LHCN-M2 (cell line): ENCODE measurements around the gene DCUN1D3. TPM values are rescaled to one million over a fixed set of nuclear protein-coding genes. Genes with fewer than 3 reads are reported as not detected.

Experiments
- DNase-seq: peaks from one replicate; pipeline ENCODE4 v3.0.0-alpha.2; 2012; ENCODE audit warnings: low read depth
- total RNA-seq: library from RNA; depleted of rRNA; stranded (reverse); fragments of >200 nt; gene quantifications from 2 replicates; pipeline ENCODE4 v1.2.3, GENCODE V29; 2014

The DCUN1D3 gene
- total RNA-seq, 1 experiment from 2014 or later, result 30.0 TPM

DNA sequence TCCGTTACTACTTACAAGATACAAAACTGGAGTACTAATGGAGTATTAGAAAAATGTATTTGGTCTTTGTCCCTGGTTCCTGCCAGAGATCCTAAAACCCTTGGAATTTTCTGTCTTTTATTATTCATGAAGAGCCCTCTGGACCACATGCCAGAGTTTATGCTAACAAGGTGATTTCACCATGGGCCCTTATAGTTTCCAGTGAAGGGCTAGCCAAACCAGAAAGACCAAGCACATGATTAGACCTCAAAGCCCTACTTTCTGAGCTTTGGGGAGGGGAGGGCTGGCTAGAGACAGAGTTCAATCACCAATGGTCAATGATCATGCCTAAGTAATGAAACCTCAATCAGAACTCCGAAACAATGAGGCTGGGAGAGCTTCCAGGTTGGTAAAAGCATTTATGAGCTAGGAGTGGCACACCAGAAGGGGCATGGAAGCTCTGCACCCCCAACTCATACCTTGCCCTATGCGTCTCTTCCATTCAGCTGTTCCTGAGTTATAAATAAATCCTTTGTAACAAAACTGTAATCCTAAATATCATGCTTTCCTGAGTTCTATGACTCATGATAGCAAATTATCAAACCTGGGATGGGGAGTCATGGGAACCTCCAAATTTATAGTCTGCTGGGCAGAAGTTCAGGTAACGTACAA, 10.4 kb downstream of the DCUN1D3 start:
- DNase-seq, result no peak

DNA sequence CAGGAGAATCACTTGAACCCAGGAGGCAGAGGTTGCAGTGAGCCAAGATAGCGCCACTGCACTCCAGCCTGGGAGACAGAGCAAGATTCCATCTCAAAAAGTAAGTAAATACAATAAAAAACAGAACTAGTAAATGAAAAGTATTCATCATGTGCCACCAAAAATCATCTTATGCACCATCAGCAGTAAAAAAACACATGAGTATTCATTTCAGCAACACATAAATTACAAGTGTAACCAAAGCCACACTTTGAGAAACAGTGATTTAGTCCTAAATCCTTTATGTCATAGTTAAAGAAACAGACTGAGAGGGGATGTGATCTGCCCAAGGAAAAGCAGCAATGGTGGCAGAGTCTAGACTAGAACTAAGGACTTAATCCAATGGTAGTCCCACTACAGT, 13.0 kb downstream of the DCUN1D3 start:
- DNase-seq, result no peak

DNA sequence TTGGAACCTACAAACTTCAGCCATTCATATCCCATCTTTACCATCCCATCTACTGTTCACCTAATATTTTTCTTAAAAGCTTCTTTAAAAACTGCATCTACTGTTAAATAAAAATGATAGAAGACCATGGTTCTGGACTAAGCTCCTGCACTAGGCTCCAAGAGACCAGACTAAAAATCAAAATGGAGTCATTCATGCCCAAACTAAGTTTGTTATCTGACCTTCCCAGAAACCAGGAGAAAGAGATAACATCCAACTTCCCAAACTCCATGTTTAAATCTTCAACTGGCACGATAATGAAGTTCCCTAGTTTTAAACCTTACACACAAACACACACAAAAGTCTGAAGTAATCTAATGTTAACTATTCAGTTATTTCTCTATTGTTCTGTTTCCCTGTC, 13.8 kb downstream of the DCUN1D3 start:
- no peak for DNase-seq

DNA sequence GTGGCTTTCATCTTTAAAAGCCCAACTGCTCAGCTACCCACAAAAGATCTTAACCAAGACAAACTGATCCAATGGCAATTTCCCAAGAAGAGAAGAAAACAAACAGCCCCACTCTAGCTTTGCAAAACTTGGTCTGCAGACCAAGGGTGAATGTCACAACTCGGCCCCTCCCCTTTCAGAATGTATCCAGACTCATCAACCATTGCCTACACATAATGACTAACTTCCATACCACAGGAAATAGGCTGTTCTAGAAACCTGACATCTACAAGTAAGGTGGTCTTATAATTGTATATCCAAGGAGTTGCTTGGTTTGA, 16.0 kb downstream of the DCUN1D3 start:
- DNase-seq, result peak; percentile 62

DNA sequence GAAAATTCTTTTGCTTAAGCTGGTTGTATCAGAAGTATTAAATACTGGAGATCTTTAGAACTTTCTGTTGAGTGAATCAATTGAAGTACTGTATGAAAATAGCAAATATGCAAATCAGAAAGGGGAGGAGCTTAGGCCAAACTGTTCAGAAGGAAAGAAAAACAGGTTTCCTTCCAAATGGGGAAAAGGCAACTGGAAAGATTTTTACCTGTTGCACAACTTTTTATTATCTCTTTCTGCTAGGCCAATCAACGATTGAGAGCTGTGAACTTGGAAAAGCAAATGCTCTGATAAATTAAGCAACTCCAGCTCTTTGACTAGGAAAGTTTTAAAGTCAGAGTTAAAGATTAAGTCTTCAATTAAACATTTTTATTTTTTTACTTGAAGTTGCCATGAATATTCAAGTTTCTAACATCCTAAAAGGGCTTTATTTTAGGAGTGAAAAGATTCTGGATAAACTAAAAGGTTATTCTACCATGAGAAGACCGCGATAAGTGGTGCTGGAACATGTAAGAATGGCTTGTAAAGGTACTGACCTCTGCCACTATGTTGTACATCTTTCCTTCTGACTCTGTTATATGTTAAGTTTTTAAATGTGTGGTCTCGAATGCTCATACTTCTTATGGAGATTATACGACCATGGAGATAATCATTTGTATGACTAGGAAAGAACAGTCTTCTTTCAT, 16.5 kb downstream of the DCUN1D3 start:
- DNase-seq, result no peak

DNA sequence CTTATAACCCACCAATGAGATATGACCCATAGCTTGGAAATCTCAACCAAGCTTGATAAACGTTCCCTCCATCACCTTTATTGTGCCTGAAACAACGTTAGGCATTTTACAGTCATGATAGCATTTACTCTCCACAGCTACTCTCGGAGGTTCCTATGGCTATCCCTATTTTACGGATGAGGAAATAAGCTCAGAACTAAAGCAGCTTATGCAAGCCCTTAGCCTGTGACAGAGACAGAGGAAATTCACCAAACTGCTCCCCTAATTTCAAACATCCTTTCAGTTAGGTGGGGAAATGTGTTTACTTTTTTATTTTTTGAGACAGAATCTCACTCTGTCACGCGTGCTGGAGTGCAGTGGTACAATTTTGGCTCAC, 18.7 kb downstream of the DCUN1D3 start:
- no peak for DNase-seq

DNA sequence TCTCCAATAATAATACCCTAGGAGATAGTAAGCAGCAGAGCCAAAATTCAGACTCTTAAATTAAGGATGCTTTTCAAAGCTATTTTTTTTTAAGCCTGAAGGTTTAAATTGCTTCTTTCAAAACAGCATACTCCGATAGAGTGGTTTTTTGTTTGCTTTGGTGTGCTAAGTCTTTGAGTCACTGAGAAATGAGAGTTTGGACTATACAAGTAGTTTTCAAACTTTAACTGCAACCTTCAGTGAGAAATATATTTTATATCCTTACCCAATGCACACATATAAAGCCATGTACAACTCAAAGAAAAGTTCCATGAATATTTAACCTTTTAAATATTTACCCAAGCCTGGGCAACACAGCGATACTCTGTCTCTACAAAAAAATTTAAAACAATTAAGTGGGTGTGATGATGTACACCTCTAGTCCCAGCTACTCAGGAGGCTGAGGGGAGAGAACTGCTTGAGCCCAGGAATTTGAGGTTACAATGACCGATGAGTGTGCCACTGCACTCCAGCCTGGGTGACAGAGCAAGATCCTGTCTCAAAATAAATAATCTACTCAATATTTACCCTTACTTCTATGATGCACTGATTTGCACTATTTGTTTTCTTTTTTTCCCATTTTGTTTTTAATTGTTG, 19.2 kb downstream of the DCUN1D3 start:
- no peak for DNase-seq

DNA sequence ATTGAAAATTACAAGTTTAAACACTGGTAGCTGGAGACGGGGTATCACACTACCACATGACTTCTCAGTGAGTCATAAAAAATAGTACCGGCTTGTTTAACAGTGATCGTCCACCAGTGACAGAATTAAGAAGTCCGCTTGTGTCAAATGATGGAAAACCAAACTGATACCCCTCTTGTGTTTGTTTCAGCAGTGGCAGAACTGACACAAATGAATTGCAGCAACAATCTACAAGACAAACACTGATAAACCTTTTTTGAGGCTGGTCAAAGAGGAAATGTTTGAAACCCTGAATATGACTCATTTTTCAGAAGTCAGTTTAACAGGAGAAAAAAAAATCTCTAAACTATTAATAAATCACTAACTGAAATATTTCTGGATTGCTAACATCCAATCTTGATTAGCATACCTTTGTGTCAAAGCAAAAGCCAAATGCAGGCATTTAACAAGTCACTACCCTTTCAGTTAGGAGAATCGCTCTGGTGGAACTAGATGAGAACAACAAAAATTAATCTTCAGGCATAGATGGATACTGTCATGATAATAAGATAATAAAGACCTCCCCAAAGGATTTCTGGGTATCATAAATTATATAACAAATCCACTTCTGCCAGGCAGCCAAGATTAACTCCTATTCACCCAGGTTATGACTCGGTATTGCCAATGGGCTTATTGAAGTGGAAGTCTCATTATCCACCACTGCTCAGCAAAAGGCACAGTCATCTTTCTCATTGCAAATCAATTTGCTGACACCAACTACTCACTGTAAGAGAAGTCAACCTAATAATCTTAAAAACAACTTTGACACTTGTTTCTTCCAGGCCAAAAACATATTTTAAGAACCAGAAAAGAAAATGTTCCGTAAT, 20.8 kb downstream of the DCUN1D3 start:
- peak; percentile 64 for DNase-seq

DNA sequence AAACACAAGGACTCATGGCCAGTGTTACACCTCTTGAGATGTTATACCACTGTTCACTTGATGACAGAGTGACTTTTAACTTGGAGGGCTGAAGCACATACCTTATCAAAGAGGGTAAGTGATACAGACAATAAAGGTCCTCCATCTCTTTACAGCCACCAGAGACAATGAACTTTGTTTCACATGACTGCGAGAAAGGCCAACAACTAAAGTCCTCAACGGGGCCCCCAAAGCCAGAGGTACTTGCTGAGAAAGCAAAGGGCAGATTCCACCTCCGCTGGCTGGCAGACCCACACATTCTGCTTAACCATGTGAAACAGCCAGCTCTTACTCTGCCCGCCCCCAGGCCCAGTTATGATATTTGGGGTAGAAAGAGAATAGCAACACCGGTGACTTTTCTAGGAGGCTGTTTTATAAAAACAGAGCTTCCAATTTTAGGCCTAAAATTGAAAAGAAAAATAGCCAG, 21.4 kb downstream of the DCUN1D3 start:
- DNase-seq, result no peak

DNA sequence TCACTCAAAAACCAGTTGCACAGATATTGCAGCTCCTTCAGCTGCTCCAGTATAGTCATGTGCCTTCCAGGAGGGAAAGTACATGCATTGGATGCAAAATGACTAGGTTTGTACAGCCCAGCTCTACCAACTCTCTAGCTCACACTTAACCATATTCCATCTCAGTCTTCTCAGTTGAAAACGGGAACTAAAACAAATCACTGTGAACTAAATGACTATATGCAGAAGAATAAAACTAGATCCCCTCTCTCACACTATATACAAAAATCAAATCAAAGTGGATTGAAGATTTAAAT, 24.9 kb downstream of the DCUN1D3 start:
- DNase-seq, result no peak

DNA sequence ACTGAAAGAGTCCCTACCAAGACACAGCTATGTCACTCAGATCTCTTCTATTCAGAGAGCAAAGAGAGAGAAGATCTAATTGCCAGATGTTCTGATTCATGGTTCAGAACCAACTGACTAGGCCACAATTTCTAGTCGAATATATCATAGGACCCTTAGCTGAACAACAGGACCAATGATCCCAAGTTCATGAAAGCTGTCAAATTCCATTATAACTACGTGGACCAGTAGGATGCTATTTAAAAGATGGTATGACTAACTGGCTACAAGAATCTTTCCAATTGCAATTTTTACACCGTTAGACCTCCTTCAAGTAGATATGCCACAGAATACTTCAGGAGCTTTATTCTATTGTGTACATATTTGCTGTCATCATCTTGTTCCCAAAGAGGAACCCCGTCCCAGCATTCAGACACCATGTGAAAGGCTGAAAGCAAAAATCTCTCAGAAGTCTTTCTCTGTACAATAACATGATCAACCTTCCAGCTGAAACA, 26.0 kb downstream of the DCUN1D3 start:
- no peak for DNase-seq

DNA sequence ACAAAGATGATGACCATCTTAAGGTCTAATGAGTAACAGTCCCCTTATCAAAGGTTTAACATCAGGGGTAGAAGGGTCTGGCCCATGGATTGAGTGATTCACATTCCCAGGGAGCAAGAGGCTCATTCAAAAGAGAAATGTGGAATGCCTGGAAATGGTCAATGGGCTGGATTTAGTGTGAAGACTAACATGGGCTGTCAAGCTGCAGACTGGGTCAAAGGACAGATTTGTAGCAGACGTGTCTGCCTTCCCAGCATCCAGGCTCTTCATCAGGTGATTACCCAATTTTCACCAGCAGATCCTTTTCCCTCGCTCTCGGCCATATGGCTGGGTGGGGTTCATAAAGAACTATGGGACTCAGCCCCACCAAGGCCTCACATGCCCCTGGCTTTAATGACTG, 26.8 kb downstream of the DCUN1D3 start:
- DNase-seq, result no peak

DNA sequence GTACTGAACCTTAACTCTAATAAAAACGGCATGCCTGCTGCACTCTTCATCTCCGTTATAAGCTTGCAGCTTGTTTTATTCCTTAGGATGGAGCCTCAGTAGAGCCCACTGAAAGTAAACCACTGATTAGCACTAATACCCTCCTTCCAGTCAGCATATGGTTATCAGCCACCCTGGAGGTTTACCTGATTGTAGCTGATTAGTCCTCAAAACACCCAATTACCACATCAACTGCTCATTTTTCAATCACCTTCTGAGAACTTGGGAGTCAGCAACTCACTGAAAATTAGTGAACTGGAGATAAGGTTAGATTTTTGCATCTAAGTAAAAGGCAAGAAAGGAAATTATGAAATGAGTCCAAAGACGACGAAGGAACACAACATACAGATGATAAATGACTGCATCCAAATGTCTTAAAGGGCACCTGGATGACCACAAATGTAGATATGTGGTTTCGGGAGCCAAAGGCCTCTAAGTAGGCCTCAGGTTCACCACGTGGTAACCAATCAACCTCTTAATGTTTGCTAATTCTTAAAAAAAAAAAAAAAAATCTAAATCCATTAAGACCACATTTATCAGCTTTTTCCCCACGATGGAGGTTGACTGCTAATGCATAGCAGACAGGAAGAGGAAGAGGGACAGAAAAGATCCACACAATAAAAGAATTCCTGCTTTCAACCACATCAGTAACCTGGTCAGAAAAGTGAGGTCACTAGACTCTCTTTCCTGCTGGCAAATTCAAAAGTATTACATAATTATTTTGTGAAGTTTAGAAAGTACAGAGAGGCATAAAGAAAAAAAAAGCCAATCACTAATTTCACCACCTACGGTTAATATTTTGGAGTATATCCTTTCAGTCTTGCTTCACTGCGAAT, 28.0 kb downstream of the DCUN1D3 start:
- no peak for DNase-seq

DNA sequence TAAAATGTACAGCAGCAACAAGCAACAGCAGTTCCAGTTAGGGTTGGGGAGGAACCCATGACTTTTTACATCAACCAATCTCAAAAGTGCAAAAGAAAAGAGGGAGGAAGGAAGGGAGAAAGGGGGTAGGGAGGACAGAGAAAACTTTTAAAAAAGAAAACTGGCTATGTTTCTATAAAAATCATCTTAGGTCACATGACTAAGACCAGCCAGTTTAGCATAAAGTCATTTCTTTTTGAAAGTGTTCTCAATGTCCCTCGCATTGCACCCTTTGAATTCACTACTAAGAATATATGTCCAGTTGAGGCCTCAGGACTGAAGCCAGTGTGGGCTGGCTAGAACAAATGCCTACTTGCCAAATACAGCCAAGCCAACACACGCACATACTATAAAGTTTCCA, 28.9 kb downstream of the DCUN1D3 start:
- DNase-seq, result no peak

DNA sequence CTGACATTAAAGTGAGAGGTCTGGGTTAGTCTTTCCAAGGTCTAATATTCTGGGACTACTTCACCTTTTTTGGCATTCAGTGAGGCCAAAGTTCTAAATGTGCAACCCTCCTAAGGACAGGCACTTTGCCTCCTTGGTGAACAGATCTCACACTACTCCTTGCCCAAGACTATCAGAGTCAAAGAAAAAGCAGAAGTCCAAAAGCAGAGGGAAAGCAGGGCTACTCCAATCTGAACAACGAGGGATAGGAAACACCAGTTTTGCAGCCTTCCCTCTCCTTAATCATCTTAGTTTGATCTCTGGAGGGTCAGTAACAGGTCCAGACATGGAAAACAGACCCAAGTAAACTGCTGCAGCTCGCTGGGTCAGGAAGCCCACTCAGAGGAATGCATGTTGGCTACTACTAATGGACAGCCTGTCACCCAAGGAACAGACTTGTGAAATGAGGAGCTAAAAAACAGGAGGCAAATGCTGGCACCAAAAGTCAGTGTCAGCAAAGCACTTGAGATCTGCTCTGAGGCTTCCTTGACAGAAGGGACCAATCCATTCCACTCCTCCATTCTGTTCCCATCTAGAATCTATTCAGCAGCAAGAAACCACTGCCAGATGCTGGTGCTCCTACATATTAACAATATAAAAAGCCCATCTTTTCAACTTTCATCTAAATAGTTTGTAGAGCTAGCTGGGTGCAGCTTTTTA, 29.9 kb downstream of the DCUN1D3 start:
- no peak for DNase-seq

DNA sequence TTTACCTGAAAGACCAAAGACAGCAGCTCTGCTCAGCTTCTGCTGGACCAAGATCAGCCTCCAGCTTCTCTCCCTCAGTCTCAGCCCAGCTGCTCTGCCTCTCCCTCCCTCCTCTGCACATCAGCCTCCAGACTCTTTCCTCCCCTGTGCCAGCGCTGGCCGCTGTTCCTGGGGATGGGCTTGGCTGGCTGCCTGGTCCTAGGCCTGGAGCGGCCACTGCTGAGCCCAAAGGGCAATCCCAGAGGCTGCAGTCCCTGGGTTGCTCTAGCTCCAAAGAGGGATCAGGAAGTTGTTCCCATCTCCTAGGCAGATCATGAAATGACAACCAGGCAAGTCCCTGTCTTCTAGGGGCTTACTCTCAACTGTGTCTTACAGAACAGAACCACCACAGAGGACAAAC, 31.3 kb downstream of the DCUN1D3 start:
- peak; percentile 76 for DNase-seq

DNA sequence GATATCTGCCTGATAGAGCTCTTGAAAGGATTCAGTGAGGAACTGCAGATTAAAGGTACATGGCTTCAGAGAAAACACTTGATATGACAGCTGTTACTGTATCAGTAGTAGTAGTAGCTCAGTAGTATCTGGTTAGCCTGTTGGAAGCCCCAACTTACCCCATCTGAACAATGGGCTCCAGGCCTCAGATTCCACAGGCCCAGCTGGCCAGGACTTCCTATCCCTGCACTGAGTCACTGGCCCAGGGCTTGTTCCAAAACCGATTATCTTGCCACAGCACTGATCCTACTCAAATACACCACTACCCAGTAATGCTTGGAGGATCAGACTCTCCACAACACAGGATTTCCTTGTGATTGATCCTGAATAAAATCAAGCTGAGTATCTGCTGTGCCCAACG, 32.6 kb downstream of the DCUN1D3 start:
- DNase-seq, result peak; percentile 53

DNA sequence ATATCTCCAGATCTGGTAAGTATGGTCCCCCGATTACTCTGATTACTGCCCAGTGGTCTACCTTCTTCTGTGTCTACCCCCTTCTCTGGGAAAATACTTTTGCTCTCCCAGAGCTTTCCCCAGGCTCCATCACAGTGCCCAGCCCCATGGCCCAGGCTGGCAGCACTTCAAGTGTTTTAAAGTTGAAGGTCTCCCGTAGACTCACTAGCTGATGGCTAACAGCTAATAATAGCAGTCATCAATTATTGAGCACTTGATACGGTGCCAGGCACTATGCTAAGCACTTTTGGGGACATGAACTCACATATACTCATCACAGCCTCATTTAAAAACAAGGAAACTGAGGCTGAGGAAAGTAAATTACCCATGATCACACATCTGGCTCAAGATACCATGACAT, 33.4 kb downstream of the DCUN1D3 start:
- no peak for DNase-seq

DNA sequence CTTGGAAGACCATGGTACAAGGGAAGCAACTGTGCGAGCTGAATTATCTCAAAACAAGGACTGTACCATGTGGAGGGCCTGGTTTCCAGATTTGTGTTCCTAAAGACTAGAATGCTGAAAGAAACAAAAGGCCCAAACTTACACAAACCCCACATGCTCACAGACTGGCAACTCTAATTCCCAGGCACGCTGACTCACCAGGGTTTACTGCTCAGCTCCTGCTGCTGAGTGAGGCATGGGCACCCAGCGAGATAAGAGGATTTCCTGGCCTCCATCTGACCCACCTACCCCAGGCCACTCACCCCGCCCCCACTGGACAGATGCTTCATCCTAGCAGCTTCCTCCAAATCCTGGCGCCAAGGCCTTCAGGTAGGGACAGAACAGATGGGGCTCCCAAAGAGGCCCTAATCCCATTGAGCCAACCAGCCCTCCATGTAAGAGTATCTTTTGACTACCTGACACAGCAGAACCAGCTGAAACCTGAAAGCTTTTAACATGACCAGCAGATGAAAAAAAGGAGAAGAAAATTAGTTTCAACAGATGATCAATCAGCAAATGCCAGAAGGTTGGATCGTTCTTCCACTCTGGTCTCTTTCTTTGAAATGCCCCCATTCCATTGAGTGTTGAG, 33.9 kb downstream of the DCUN1D3 start:
- DNase-seq, result peak; percentile 96
